Measurements from ENCODE around the gene RBPJ. TPM values are rescaled to one million over a fixed set of nuclear protein-coding genes. Genes with fewer than 3 reads are reported as not detected.

RBPJ gene
- polyA plus RNA-seq, 1 of the 3 experiments (the other 2 are of a cell fraction), result 13.8 TPM

- H3K36me3 ChIP-seq (replicated peaks in 1 of 2; ENCODE audit: control insufficient read depth in 1 of 2, insufficient read depth in 2 of 2, low read length in 1 of 2), result no peaks in the 10 kb centered on the region
- no peaks in the 10 kb centered on the region for H4K20me1 ChIP-seq (ENCODE audit: insufficient read depth)
- CTCF ChIA-PET, result interaction anchor here (1.5 to 7.8 kb wide), 2 partner anchors 11 to 256 kb away, joined by 6 to 43 read pairs; no protein-coding TSS in a partner anchor
- H3K9me2 ChIP-seq, result no peaks in the 10 kb centered on the region
- H3K27ac ChIP-seq (ENCODE audit: low read depth in 2 of 2, low read length in 1 of 2), result no peak overlapping the region
- no peak for DNase-seq
- H3K79me2 ChIP-seq (ENCODE audit: insufficient read depth), result no peaks in the 10 kb centered on the region
- POLR2A ChIA-PET, result no interaction called here
- H3K4me2 ChIP-seq, result no peak overlapping the region
- H3K9ac ChIP-seq, result no peak overlapping the region
- TF ChIP-seq REST (IDR thresholded peaks at IDR 0.05; ENCODE audit: low read depth, low read length), result no peak
- no peak for TF ChIP-seq TAF1 (IDR thresholded peaks at IDR 0.05; ENCODE audit: borderline replicate concordance, low read depth, low read length)
- TF ChIP-seq NRF1 (IDR thresholded peaks at IDR 0.05; ENCODE audit: low read depth, low read length), result no peak
- TF ChIP-seq CHD2 (IDR thresholded peaks at IDR 0.05; ENCODE audit: low read length, partially characterized antibody), result no peak
- TF ChIP-seq FOXJ3 (CRISPR knock-in tag; IDR thresholded peaks at IDR 0.05), result no peak
- TF ChIP-seq IRF3 (IDR thresholded peaks at IDR 0.05; ENCODE audit: low read depth, low read length), result no peak
- TF ChIP-seq FOSL2 (IDR thresholded peaks at IDR 0.05; ENCODE audit: borderline replicate concordance, low read depth), result no peak
- TF ChIP-seq RCOR1 (IDR thresholded peaks at IDR 0.05; ENCODE audit: low read length), result no peak
- no peaks in the 10 kb centered on the region for H3K4me1 ChIP-seq (ENCODE audit: control insufficient read depth in 1 of 2, insufficient read depth in 2 of 2, low read depth in 1 of 2, low read length in 1 of 2)
- 40% methylated on average over 2 of the region's 2 CpGs for WGBS (ENCODE audit: low lambda C conversion rate)
- no peak overlapping the region for H2AFZ ChIP-seq (ENCODE audit: low read depth)
- H3K9me3 ChIP-seq, result no peaks in the 10 kb centered on the region
- no peaks in the 10 kb centered on the region for H3F3A ChIP-seq (replicated peaks; ENCODE audit: insufficient read depth)
- H3K27me3 ChIP-seq (ENCODE audit: insufficient read depth), result no peaks in the 10 kb centered on the region
- H3K4me3 ChIP-seq (ENCODE audit: low read depth in 2 of 2, low read length in 1 of 2), result no peak overlapping the region
Measured at GRCh38 chr4:26463386-26463785, 142.6 kb downstream of the RBPJ start.

GRCh38 chr4:26464420-26465095 lies 143.7 kb downstream of the RBPJ start:
- H3K9ac ChIP-seq, result no peak overlapping the region
- no peaks in the 10 kb centered on the region for H3K27me3 ChIP-seq (ENCODE audit: insufficient read depth)
- no peaks in the 10 kb centered on the region for H3K9me2 ChIP-seq
- H3F3A ChIP-seq (replicated peaks; ENCODE audit: insufficient read depth), result no peaks in the 10 kb centered on the region
- no peak overlapping the region for H3K4me3 ChIP-seq (ENCODE audit: low read depth in 2 of 2, low read length in 1 of 2)
- H3K79me2 ChIP-seq (ENCODE audit: insufficient read depth), result no peaks in the 10 kb centered on the region
- 91% methylated on average over 6 of the region's 14 CpGs for WGBS (ENCODE audit: low lambda C conversion rate)
- no peak overlapping the region for H3K4me2 ChIP-seq
- no peaks in the 10 kb centered on the region for H3K36me3 ChIP-seq (replicated peaks in 1 of 2; ENCODE audit: control insufficient read depth in 1 of 2, insufficient read depth in 2 of 2, low read length in 1 of 2)
- no peak overlapping the region for H3K27ac ChIP-seq (ENCODE audit: low read depth in 2 of 2, low read length in 1 of 2)
- POLR2A ChIA-PET, result no interaction called here
- H2AFZ ChIP-seq (ENCODE audit: low read depth), result no peak overlapping the region
- no peak for DNase-seq
- TF ChIP-seq TCF12 (IDR thresholded peaks at IDR 0.05) (no peak), FOXM1 (IDR thresholded peaks at IDR 0.05; ENCODE audit: low read depth) (no peak), RXRA (IDR thresholded peaks at IDR 0.05; ENCODE audit: borderline replicate concordance, low read depth) (no peak), SIN3A (IDR thresholded peaks at IDR 0.05; ENCODE audit: borderline replicate concordance, low read depth, low read length) (no peak)
- CTCF ChIA-PET, result interaction anchor here (7.8 kb wide), 1 partner anchor 255 kb away, joined by 43 read pairs; no protein-coding TSS in a partner anchor
- H3K9me3 ChIP-seq, result no peaks in the 10 kb centered on the region
- no peaks in the 10 kb centered on the region for H3K4me1 ChIP-seq (ENCODE audit: control insufficient read depth in 1 of 2, insufficient read depth in 2 of 2, low read depth in 1 of 2, low read length in 1 of 2)
- no peaks in the 10 kb centered on the region for H4K20me1 ChIP-seq (ENCODE audit: insufficient read depth)
